ENCODE results near the gene RFX2.
"Not testable (repeated sequence)": the region's sequence is repeated elsewhere in the genome, so short reads cannot be mapped to it uniquely, and the experiment has no call there.

Gene RFX2

GRCh38 chr19:5966941-5967340 lies 143.4 kb downstream of the RFX2 start:
- no peak for DNase-seq

GRCh38 chr19:5966215-5966614 lies 144.1 kb downstream of the RFX2 start:
- DNase-seq = no peak

GRCh38 chr19:5964816-5965565 lies 145.3 kb downstream of the RFX2 start:
- peak; percentile 48 for DNase-seq

- DNase-seq = no peak
Observed at GRCh38 chr19:5963855-5964254, 146.4 kb downstream of the RFX2 start.

- not testable (repeated sequence) for DNase-seq
Observed at GRCh38 chr19:5963259-5963658, 147.0 kb downstream of the RFX2 start.

GRCh38 chr19:5961969-5962945 lies 148.0 kb downstream of the RFX2 start:
- DNase-seq = peak; percentile 88

- not testable (repeated sequence) for DNase-seq
Observed at GRCh38 chr19:5961641-5961968, 148.7 kb downstream of the RFX2 start.

- no peak for DNase-seq
Observed at GRCh38 chr19:5960005-5961001, 150.0 kb downstream of the RFX2 start.

GRCh38 chr19:5959260-5960004 lies 150.9 kb downstream of the RFX2 start:
- no peak for DNase-seq

GRCh38 chr19:5958851-5959122 lies 151.5 kb downstream of the RFX2 start:
- no peak for DNase-seq

GRCh38 chr19:5958074-5958850 lies 152.0 kb downstream of the RFX2 start:
- no peak for DNase-seq

- no peak for DNase-seq
Observed at GRCh38 chr19:5957170-5957569, 153.1 kb downstream of the RFX2 start.

- DNase-seq = no peak
Observed at GRCh38 chr19:5956728-5957127, 153.6 kb downstream of the RFX2 start.

GRCh38 chr19:5956323-5956722 lies 154.0 kb downstream of the RFX2 start:
- DNase-seq = no peak

- DNase-seq = no peak
Observed at GRCh38 chr19:5955636-5955935, 154.7 kb downstream of the RFX2 start.

- DNase-seq = no peak
Observed at GRCh38 chr19:5954293-5954692, 156.0 kb downstream of the RFX2 start.

- DNase-seq = peak; percentile 65
Observed at GRCh38 chr19:5953680-5954213, 156.6 kb downstream of the RFX2 start.

GRCh38 chr19:5953030-5953589 lies 157.2 kb downstream of the RFX2 start:
- no peak for DNase-seq

- DNase-seq = no peak
Observed at GRCh38 chr19:5952193-5953029, 157.9 kb downstream of the RFX2 start.

GRCh38 chr19:5951338-5951861 lies 158.9 kb downstream of the RFX2 start:
- DNase-seq = no peak
